GM19452 (cell line): Measurements from ENCODE around the gene DYNLT1.
"Not testable (repeated sequence)": the region's sequence is repeated elsewhere in the genome, so short reads cannot be mapped to it uniquely, and the experiment has no call there.

Experiments used
- ATAC-seq: cut with Tn5 transposase; IDR thresholded peaks from one replicate; pipeline ENCODE4 v1.9.1; 2021; ENCODE audit not compliant: unreplicated experiment

Gene DYNLT1

GRCh38 chr6:158644231-158645063 lies at the start of gene DYNLT1:
Gene DYNLT1, minus strand, starts transcription at chr6:158644743. Its CDS starts 35 bp downstream, at chr6:158644708.
- ATAC-seq, result peak; percentile 63

GRCh38 chr6:158688860-158689259 lies 44.3 kb upstream of the DYNLT1 start:
- ATAC-seq, result no peak

- ATAC-seq, result no peak
These were observed 43.0 kb upstream of the DYNLT1 start for GRCh38 chr6:158687506-158687905.

GRCh38 chr6:158686791-158687381 lies 42.3 kb upstream of the DYNLT1 start:
- peak; percentile 69 for ATAC-seq

- ATAC-seq, result no peak
These were observed 41.8 kb upstream of the DYNLT1 start for GRCh38 chr6:158686311-158686710.

- ATAC-seq, result no peak
These were observed 40.3 kb upstream of the DYNLT1 start for GRCh38 chr6:158684745-158685324.

- no peak for ATAC-seq
These were observed 39.8 kb upstream of the DYNLT1 start for GRCh38 chr6:158684311-158684710.

- ATAC-seq, result no peak
These were observed 35.9 kb upstream of the DYNLT1 start for GRCh38 chr6:158680481-158680880.

GRCh38 chr6:158680015-158680414 lies 35.5 kb upstream of the DYNLT1 start:
- ATAC-seq, result no peak

- no peak for ATAC-seq
These were observed 33.5 kb upstream of the DYNLT1 start for GRCh38 chr6:158677906-158678578.

GRCh38 chr6:158677094-158677493 lies 32.6 kb upstream of the DYNLT1 start:
- ATAC-seq, result not testable (repeated sequence)

GRCh38 chr6:158674342-158675131 lies 30.0 kb upstream of the DYNLT1 start:
- no peak for ATAC-seq

- no peak for ATAC-seq
These were observed 28.2 kb upstream of the DYNLT1 start for GRCh38 chr6:158672726-158673125.

GRCh38 chr6:158672119-158672518 lies 27.6 kb upstream of the DYNLT1 start:
- ATAC-seq, result not testable (repeated sequence)

GRCh38 chr6:158669145-158670035 lies 24.8 kb upstream of the DYNLT1 start:
- no peak for ATAC-seq

GRCh38 chr6:158668707-158669103 lies 24.2 kb upstream of the DYNLT1 start:
- ATAC-seq, result no peak

- no peak for ATAC-seq
These were observed 22.9 kb upstream of the DYNLT1 start for GRCh38 chr6:158667360-158667981.

- no peak for ATAC-seq
These were observed 22.3 kb upstream of the DYNLT1 start for GRCh38 chr6:158666628-158667359.

GRCh38 chr6:158665332-158665731 lies 20.8 kb upstream of the DYNLT1 start:
- ATAC-seq, result no peak
